ENCODE data around the gene SERTAD3. TPM values are rescaled to one million over a fixed set of nuclear protein-coding genes. Genes with fewer than 3 reads are reported as not detected.

Gene SERTAD3
- polyA plus RNA-seq, 1 of the 3 experiments (the other 2 are of a cell fraction) = 11.3 TPM

DNA sequence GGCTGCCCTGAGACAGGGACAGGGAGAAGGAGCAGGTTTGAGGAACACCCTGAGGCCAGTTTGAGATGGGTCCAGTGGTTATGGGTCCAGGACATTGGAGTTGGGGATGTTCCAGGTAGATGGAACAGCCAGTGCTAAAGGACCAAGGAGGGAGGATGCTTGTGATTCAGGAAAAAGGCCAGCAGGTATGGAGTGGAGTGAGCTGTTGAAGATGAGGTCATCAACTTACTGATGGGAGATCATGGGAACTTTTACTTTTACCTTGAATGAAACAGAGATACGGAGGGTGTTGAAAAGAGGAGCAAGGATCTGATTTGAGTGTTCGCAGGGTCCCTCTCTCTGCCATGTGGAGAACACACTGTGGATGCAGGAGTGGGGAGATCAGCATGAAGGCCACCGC, 48.1 kb upstream of the SERTAD3 start:
- no peak for TF ChIP-seq FOSL2 (IDR thresholded peaks at IDR 0.05; ENCODE audit: borderline replicate concordance, low read depth)
- no peak for TF ChIP-seq TAF1 (IDR thresholded peaks at IDR 0.05; ENCODE audit: borderline replicate concordance, low read depth, low read length)
- TF ChIP-seq EP300 (IDR thresholded peaks at IDR 0.05; ENCODE audit: borderline replicate concordance in 1 of 2, low read depth in 1 of 2, low read length in 1 of 2) = no peak
- no peak for TF ChIP-seq FOXM1 (IDR thresholded peaks at IDR 0.05; ENCODE audit: low read depth)
- no peak for DNase-seq
- no peak overlapping the region for H3K27ac ChIP-seq (ENCODE audit: low read depth in 2 of 2, low read length in 1 of 2)
- H3K4me1 ChIP-seq (ENCODE audit: control insufficient read depth in 1 of 2, insufficient read depth in 2 of 2, low read depth in 1 of 2, low read length in 1 of 2) = no peaks in the 10 kb centered on the region
- ChIA-PET CTCF (interaction anchor here (0.9 to 1.0 kb wide), 2 partner anchors 28 to 142 kb away, joined by 3 to 5 read pairs; no protein-coding TSS in a partner anchor), POLR2A (no interaction called here)
- H3K9ac ChIP-seq = no peak overlapping the region
- H3K36me3 ChIP-seq (replicated peaks in 1 of 2; ENCODE audit: control insufficient read depth in 1 of 2, insufficient read depth in 2 of 2, low read length in 1 of 2) = no peaks in the 10 kb centered on the region
- no peak overlapping the region for H2AFZ ChIP-seq (ENCODE audit: low read depth)
- H3K79me2 ChIP-seq (ENCODE audit: insufficient read depth) = no peaks in the 10 kb centered on the region
- no peak overlapping the region for H3K4me3 ChIP-seq (ENCODE audit: low read depth in 2 of 2, low read length in 1 of 2)
- no peak overlapping the region for H3K4me2 ChIP-seq
- no peaks in the 10 kb centered on the region for H4K20me1 ChIP-seq (ENCODE audit: insufficient read depth)
- H3F3A ChIP-seq (replicated peaks; ENCODE audit: insufficient read depth) = no peaks in the 10 kb centered on the region
- 80% methylated on average over 3 of the region's 3 CpGs for WGBS (ENCODE audit: low lambda C conversion rate)
- H3K9me3 ChIP-seq = no peaks in the 10 kb centered on the region
- no peaks in the 10 kb centered on the region for H3K27me3 ChIP-seq (ENCODE audit: insufficient read depth)
- H3K9me2 ChIP-seq = no peaks in the 10 kb centered on the region

DNA sequence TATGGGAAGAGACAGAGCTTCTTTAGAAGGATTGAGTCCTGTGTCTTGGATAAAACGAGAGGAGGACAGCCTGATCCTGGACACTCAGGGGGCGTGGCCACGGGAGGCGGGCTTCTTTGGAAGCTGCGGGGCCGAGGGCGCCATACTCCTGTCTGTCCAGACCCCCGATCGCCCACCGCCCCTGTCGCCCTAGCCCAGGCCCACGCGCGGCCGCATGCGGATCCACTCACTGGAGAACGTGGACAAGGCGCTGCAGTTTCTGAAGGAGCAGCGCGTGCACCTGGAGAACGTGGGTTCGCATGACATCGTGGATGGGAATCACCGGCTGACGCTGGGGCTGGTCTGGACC, 45.7 kb upstream of the SERTAD3 start:
- ChIA-PET POLR2A (no interaction called here), CTCF (no interaction called here)
- Histone ChIP-seq H3K27me3 (ENCODE audit: insufficient read depth) (no peaks in the 10 kb centered on the region), H3K36me3 (replicated peaks in 1 of 2; ENCODE audit: control insufficient read depth in 1 of 2, insufficient read depth in 2 of 2, low read length in 1 of 2) (no peaks in the 10 kb centered on the region), H3K4me3 (ENCODE audit: low read depth in 2 of 2, low read length in 1 of 2) (no peak overlapping the region), H3F3A (replicated peaks; ENCODE audit: insufficient read depth) (no peaks in the 10 kb centered on the region), H3K9me3 (no peaks in the 10 kb centered on the region), H3K4me1 (ENCODE audit: control insufficient read depth in 1 of 2, insufficient read depth in 2 of 2, low read depth in 1 of 2, low read length in 1 of 2) (no peaks in the 10 kb centered on the region), H3K79me2 (ENCODE audit: insufficient read depth) (no peaks in the 10 kb centered on the region), H4K20me1 (ENCODE audit: insufficient read depth) (no peaks in the 10 kb centered on the region), H2AFZ (ENCODE audit: low read depth) (no peak overlapping the region), H3K27ac (ENCODE audit: low read depth in 2 of 2, low read length in 1 of 2) (no peak overlapping the region), H3K9me2 (no peaks in the 10 kb centered on the region), H3K9ac (no peak overlapping the region), H3K4me2 (no peak overlapping the region)
- no peak for DNase-seq
- 74% methylated on average over 25 of the region's 25 CpGs for WGBS (ENCODE audit: low lambda C conversion rate)
- no peak for TF ChIP-seq EZH2phosphoT487 (IDR thresholded peaks at IDR 0.05; ENCODE audit: borderline replicate concordance, low read depth)
- TF ChIP-seq EP300 (IDR thresholded peaks at IDR 0.05; ENCODE audit: borderline replicate concordance in 1 of 2, low read depth in 1 of 2, low read length in 1 of 2) = no peak

GRCh38 chr19:40486017-40486416, 41.9 kb upstream of the SERTAD3 start:
- Histone ChIP-seq H3K9me2 (no peaks in the 10 kb centered on the region), H2AFZ (ENCODE audit: low read depth) (no peak overlapping the region), H3K4me2 (no peak overlapping the region), H3K27ac (ENCODE audit: low read depth in 2 of 2, low read length in 1 of 2) (no peak overlapping the region), H3K36me3 (replicated peaks in 1 of 2; ENCODE audit: control insufficient read depth in 1 of 2, insufficient read depth in 2 of 2, low read length in 1 of 2) (no peaks in the 10 kb centered on the region), H3K9me3 (no peaks in the 10 kb centered on the region), H3K9ac (no peak overlapping the region), H3K4me1 (ENCODE audit: control insufficient read depth in 1 of 2, insufficient read depth in 2 of 2, low read depth in 1 of 2, low read length in 1 of 2) (no peaks in the 10 kb centered on the region), H3F3A (replicated peaks; ENCODE audit: insufficient read depth) (no peaks in the 10 kb centered on the region), H3K27me3 (ENCODE audit: insufficient read depth) (no peaks in the 10 kb centered on the region; the same call in 1 of the 2 replicates), H4K20me1 (ENCODE audit: insufficient read depth) (no peaks in the 10 kb centered on the region), H3K4me3 (ENCODE audit: low read depth in 2 of 2, low read length in 1 of 2) (no peak overlapping the region), H3K79me2 (ENCODE audit: insufficient read depth) (no peaks in the 10 kb centered on the region)
- WGBS (ENCODE audit: low lambda C conversion rate) = 57% methylated on average over 3 of the region's 3 CpGs
- POLR2A ChIA-PET = no interaction called here
- no peak for DNase-seq
- CTCF ChIA-PET = interaction anchor here (1.4 kb wide), 1 partner anchor 23 kb away, joined by 4 read pairs; no protein-coding TSS in a partner anchor
- TF ChIP-seq TEAD4 (IDR thresholded peaks at IDR 0.05; ENCODE audit: borderline replicate concordance, insufficient read depth) = no peak
- no peak for TF ChIP-seq MXI1 (IDR thresholded peaks at IDR 0.05; ENCODE audit: low read depth, low read length)
- TF ChIP-seq RXRA (IDR thresholded peaks at IDR 0.05; ENCODE audit: borderline replicate concordance, low read depth) = no peak
- TF ChIP-seq FOXM1 (IDR thresholded peaks at IDR 0.05; ENCODE audit: low read depth) = no peak
- no peak for TF ChIP-seq EZH2phosphoT487 (IDR thresholded peaks at IDR 0.05; ENCODE audit: borderline replicate concordance, low read depth)
- TF ChIP-seq, protein P1, sequence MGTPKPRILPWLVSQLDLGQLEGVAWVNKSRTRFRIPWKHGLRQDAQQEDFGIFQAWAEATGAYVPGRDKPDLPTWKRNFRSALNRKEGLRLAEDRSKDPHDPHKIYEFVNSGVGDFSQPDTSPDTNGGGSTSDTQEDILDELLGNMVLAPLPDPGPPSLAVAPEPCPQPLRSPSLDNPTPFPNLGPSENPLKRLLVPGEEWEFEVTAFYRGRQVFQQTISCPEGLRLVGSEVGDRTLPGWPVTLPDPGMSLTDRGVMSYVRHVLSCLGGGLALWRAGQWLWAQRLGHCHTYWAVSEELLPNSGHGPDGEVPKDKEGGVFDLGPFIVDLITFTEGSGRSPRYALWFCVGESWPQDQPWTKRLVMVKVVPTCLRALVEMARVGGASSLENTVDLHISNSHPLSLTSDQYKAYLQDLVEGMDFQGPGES (IDR thresholded peaks at IDR 0.05; ENCODE audit: low read depth, low read length) = no peak
- TF ChIP-seq FOSL2 (IDR thresholded peaks at IDR 0.05; ENCODE audit: borderline replicate concordance, low read depth) = no peak
- no peak for TF ChIP-seq MAX (IDR thresholded peaks at IDR 0.05; ENCODE audit: low read depth)
- TF ChIP-seq RFX5 (IDR thresholded peaks at IDR 0.05; ENCODE audit: low read length) = no peak
- no peak for TF ChIP-seq POLR2AphosphoS5 (IDR thresholded peaks at IDR 0.05; ENCODE audit: low read depth, low read length)
- TF ChIP-seq NFIC (IDR thresholded peaks at IDR 0.05; ENCODE audit: borderline replicate concordance) = no peak
- no peak for TF ChIP-seq PBX3 (IDR thresholded peaks at IDR 0.05)
- TF ChIP-seq CTCF (IDR thresholded peaks at IDR 0.05) = no peak
- TF ChIP-seq RAD21 (IDR thresholded peaks at IDR 0.05; ENCODE audit: low read length) = no peak

Data from SK-N-SH (cell line).